C4-2B (cell line): ENCODE measurements around the gene CMTM2.
"Not testable (repeated sequence)": the region's sequence is repeated elsewhere in the genome, so short reads cannot be mapped to it uniquely, and the experiment has no call there.

Source experiments
- H3K27ac ChIP-seq: fragments of 450-650 bp; 2 replicates; pipeline ENCODE4 v1.5.1; 2017
- ZFX ChIP-seq: fragments of 450-650 bp; IDR thresholded peaks from 2 replicates; pipeline ENCODE4 v1.6.1; 2017
- TF ChIP-seq, protein P1 (sequence below): fragments of 450-650 bp; conservative IDR thresholded peaks from 2 replicates; pipeline ENCODE4 v1.5.1; 2017; ENCODE audit warnings: mild to moderate bottlenecking

The CMTM2 gene

DNA sequence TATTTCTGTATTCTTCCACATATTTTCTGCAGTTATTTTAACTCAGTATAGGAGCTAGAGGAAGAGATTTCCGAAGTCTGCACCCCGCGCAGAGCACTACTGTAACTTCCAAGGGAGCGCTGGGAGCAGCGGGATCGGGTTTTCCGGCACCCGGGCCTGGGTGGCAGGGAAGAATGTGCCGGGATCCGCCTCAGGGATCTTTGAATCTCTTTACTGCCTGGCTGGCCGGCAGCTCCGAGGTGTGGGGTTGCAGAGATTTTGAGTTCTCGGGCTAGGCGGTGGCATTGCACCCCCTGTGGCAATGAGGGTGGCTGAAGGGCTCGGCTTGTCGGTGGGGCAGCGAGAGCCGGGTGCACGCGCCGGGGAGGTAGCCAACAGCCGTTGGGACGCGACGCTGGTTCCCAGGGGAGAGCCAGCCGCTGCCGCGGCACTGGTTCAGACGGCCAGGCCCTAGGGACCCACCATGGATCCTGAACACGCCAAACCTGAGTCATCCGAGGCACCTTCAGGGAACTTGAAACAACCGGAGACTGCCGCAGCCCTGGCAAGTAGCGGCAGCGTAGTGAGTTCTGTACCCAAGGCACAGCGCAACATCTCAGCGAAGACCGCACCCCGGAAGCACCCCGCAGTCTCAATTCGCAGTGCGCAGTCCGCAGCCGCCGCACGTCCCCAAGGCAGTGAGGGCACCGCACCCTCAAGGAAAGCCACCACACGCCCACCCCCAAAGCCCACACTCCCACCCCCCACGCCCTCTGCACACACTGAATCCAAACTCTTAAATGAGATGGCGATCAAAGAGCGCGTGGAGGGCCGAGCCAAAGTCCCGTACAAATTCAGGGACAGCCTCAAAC lies 13.0 kb upstream of the CMTM2 start, which contains the start of gene CMTM1:
TSS of gene CMTM1 (plus strand) at position 389 of the 851 bp plus-strand sequence. CDS start at position 464, 75 bp downstream.
- TF ChIP-seq ZFX: no peak
- TF ChIP-seq, protein P1, sequence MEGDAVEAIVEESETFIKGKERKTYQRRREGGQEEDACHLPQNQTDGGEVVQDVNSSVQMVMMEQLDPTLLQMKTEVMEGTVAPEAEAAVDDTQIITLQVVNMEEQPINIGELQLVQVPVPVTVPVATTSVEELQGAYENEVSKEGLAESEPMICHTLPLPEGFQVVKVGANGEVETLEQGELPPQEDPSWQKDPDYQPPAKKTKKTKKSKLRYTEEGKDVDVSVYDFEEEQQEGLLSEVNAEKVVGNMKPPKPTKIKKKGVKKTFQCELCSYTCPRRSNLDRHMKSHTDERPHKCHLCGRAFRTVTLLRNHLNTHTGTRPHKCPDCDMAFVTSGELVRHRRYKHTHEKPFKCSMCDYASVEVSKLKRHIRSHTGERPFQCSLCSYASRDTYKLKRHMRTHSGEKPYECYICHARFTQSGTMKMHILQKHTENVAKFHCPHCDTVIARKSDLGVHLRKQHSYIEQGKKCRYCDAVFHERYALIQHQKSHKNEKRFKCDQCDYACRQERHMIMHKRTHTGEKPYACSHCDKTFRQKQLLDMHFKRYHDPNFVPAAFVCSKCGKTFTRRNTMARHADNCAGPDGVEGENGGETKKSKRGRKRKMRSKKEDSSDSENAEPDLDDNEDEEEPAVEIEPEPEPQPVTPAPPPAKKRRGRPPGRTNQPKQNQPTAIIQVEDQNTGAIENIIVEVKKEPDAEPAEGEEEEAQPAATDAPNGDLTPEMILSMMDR: no peak

DNA sequence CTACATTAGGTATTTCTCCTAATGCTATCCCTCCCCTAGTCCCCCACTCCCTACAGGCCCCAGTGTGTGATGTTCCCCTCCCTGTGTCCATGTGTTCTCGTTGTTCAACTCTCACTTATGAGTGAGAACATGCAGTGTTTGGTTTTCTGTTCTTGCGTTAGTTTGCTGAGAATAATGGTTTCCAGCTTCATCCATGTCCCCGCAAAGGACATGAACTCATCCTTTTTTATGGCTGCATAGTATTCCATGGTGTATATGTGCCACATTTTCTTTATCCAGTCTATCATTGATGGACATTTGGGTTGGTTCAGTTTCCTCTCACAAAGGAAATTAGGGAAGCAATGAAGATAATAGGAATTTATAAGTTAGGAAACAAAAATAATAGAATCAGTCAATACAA lies 12.0 kb upstream of the CMTM2 start:
- H3K27ac ChIP-seq: not testable (repeated sequence)

More for the DNA sequence above, 13.0 kb upstream of the CMTM2 start, which contains the start of gene CMTM1:
- no peak within 1 kb of the TSS for H3K27ac ChIP-seq

DNA sequence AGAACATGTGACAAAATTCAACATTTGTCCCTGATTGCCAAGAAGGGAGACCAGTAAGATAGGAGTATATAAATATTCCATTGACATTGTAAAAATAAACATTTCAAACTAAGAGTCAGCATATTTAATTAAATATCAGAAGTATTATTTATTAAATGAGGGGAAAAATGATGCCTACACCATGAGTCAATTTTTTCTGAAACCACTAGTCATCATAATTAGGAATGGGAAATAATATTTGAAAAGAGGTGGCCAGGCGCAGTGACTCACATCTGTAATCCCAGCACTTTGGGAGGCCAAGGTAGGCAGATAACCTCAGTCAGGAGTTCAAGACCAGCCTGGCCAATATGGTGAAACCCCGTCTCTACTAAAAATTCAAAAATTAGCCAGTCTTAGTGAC lies 10.9 kb upstream of the CMTM2 start:
- TF ChIP-seq, protein P1: no peak
- TF ChIP-seq ZFX: no peak
- no peak overlapping the region for H3K27ac ChIP-seq

DNA sequence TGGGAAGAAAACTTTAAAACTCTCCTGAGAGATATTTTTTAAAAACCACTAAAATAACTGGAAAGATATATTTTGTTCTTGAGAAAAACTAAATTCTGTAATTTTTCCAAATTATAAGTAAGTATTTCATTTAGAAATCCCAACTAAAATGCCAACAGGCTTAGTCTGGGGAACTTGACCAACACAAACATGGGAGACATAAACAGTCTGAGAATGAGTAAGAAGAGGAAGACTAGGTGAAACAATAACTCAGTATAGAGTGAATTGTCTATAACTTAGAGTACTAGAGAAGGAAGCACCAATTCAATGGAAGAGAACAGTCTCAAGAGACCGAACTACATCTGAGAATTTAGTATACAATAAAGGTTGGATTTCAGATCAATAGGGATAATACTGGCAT lies 10.1 kb upstream of the CMTM2 start:
- no peak overlapping the region for H3K27ac ChIP-seq
- TF ChIP-seq, protein P1: no peak
- TF ChIP-seq ZFX: no peak

DNA sequence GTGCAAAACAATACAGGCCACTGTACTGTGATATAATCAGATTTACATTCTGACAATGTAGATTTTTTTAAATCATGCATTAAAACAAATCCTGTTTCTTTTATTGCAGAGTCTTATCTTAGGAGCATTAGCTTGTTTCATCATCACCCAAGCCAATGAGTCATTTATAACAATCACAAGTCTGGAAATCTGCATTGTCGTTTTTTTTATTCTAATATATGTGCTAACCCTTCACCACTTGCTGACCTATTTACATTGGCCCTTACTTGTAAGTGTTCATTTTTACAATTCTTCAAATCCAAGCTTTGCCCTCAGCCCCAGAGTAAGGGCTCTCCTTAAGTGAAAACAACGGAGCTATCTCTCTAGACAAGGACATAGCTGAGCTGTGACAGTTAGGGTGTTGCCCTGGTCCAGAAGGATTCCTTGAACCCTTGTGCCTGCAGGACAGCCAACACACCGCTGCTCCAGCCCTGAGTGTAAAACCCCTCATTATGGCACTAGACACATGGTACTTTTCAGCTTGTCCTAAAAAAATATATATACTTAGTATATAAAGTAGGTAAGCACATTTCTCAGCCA lies 9.3 kb upstream of the CMTM2 start:
- H3K27ac ChIP-seq: no peak overlapping the region
- TF ChIP-seq, protein P1: no peak
- TF ChIP-seq ZFX: no peak

DNA sequence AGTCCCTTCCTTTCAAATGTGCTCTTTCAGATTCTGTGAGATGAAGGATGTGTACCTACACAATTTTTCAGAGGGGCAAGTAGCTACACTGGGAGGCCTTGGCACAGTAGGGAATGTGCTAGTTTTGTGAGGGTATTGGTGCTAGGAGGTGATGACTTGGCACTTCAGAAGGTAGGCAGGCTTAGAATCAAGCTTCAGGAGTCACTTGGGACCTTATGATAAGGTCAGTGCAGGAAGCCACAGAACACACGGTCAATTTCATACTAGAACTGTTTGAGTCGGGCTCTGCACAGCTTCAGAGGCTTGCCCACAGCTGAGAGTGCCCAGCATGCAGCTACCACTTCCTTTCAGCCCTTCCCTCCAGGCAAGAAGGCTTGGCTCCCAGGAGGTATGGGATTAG lies 6.9 kb upstream of the CMTM2 start:
- H3K27ac ChIP-seq: no peak overlapping the region
- TF ChIP-seq, protein P1: no peak
- TF ChIP-seq ZFX: no peak

DNA sequence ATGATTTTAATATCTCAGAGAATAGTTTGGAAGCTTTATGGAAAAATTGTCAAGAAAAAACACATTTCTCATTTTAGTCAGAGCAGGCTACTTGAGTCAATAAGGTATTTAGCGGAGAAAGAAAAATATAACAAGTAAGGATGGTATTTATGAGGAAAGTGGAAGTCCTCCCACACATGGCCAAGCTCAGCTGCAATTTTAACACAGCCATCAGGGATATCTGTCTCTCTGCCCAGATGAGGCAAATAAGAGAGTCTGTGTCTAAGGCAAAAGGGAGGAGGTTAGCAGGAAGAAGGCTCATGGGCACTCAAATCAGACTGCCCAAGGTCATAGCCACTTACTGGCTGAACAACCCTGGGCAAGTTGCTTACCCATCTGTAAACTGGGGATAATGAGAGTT lies 5.2 kb upstream of the CMTM2 start:
- H3K27ac ChIP-seq: no peak overlapping the region
- no peak for TF ChIP-seq ZFX
- TF ChIP-seq, protein P1: no peak
